Endothelial cell of umbilical vein (primary cell): ENCODE results near the gene C20orf202. TPM values are rescaled to one million over a fixed set of nuclear protein-coding genes. Genes with fewer than 3 reads are reported as not detected.

ENCODE experiments used
- BruUV-seq: library from RNA; stranded (reverse); fragments of 400-500 nt; replicated peaks from 2 replicates; lab custom pipeline; 2021; lab: Mats Ljungman, UMichigan
- CTCF ChIA-PET: fragments of 300-600, 350-600 bp; sonication (Branson Sonifier 250); formaldehyde crosslinking; loops from one replicate; lab custom pipeline; 2021; ENCODE audit warnings: antibody characterized with exemption, inconsistent platforms; lab: Charles Lee
- POLR2A ChIA-PET: fragments of 300-600, 350-600 bp; sonication (Branson Sonifier 250); formaldehyde crosslinking; loops from one replicate; lab custom pipeline; 2021; ENCODE audit warnings: antibody characterized with exemption, inconsistent platforms; lab: Charles Lee
- DNase-seq: peaks from one replicate; pipeline ENCODE4 v3.0.0-alpha.2; 2011; ENCODE audit warnings: low read depth, low spot score
- FAIRE-seq: peaks from 2 replicates; lab custom pipeline; 2011; peaks lifted over from hg19 to GRCh38; lab: Jason Lieb, UNC
- H2AFZ ChIP-seq: 2 replicates; pipeline ENCODE4 v1.6.0; 2012; ENCODE audit warnings: low read depth, low read length, control low read depth, inconsistent platforms
- H3K27ac ChIP-seq: 2 replicates; pipeline ENCODE4 v1.5.1; 2011; ENCODE audit warnings: low read depth, mild to moderate bottlenecking, control low read depth, low read length, moderate library complexity; ENCODE audit not compliant: insufficient read depth
- H3K27me3 ChIP-seq, 2 experiments: 2 replicates each; pipeline versions ENCODE4 v1.6.0 to v1.6.1; 2011; ENCODE audit warnings: low read length in 2 of 2, mixed read lengths in 1 of 2; ENCODE audit not compliant: control insufficient read depth in 2 of 2, insufficient read depth in 2 of 2
- H3K36me3 ChIP-seq, 2 experiments: 2 replicates in 1 of 2; 3 replicates in 1 of 2; pipeline ENCODE4 v1.5.1; 2011; ENCODE audit warnings: low read length in 2 of 2, mild to moderate bottlenecking in 1 of 2, moderate library complexity in 1 of 2; ENCODE audit not compliant: control insufficient read depth in 2 of 2, insufficient read depth in 2 of 2; ENCODE audit errors: extremely low read depth in 1 of 2
- H3K4me1 ChIP-seq: 3 replicates; pipeline ENCODE4 v1.5.1; 2011; ENCODE audit warnings: mild to moderate bottlenecking, low read length; ENCODE audit not compliant: control insufficient read depth, insufficient read depth; ENCODE audit errors: extremely low read depth
- H3K4me2 ChIP-seq: 2 replicates; pipeline ENCODE4 v1.6.1; 2011; ENCODE audit warnings: low read length, control low read depth, mixed read lengths; ENCODE audit not compliant: insufficient read depth
- H3K4me3 ChIP-seq, 3 experiments: fragments of 200-600 bp in 1 of 3; sonication (generic), shearing (Covaris generic) in 1 of 3; replicated peaks in 1 of 3; 2 replicates each; pipeline ENCODE4 v1.5.1; 2011 to 2016; ENCODE audit warnings: control low read depth in 3 of 3, low read length in 3 of 3, mild to moderate bottlenecking in 2 of 3, inconsistent platforms in 1 of 3, low read depth in 1 of 3, moderate library complexity in 1 of 3; ENCODE audit not compliant: insufficient read depth in 1 of 3
- H3K79me2 ChIP-seq: 2 replicates; pipeline ENCODE4 v1.6.0; 2012; ENCODE audit warnings: low read length, inconsistent platforms; ENCODE audit not compliant: control insufficient read depth, insufficient read depth
- H3K9ac ChIP-seq: replicated peaks from 2 replicates; pipeline ENCODE3; 2011; ENCODE audit warnings: low read length, control low read depth; ENCODE audit not compliant: insufficient read depth; ENCODE audit errors: extremely low read depth
- H3K9me1 ChIP-seq: replicated peaks from 3 replicates; pipeline ENCODE4 v1.6.0; 2011; ENCODE audit warnings: mild to moderate bottlenecking, low read length; ENCODE audit not compliant: control insufficient read depth, insufficient read depth; ENCODE audit errors: extremely low read depth
- H3K9me3 ChIP-seq: replicated peaks from 2 replicates; pipeline ENCODE4 v1.5.1; 2012; ENCODE audit warnings: low read length, inconsistent platforms; ENCODE audit not compliant: control insufficient read depth, insufficient read depth
- H4K20me1 ChIP-seq: replicated peaks from 2 replicates; pipeline ENCODE3; 2011; ENCODE audit warnings: mild to moderate bottlenecking, low read length; ENCODE audit not compliant: control insufficient read depth, insufficient read depth; ENCODE audit errors: extremely low read depth
- CTCF ChIP-seq, 2 donors: IDR thresholded peaks; 1 replicate in 1 of 2; 2 replicates in 1 of 2; pipeline ENCODE4 v1.5.1; 2011; ENCODE audit warnings: low read length in 2 of 2, mild to moderate bottlenecking in 2 of 2, moderate library complexity in 2 of 2, control low read depth in 1 of 2, inconsistent platforms in 1 of 2, low read depth in 1 of 2; ENCODE audit not compliant: insufficient read depth in 1 of 2; ENCODE audit errors: extremely low read depth in 1 of 2
- EZH2 ChIP-seq: IDR thresholded peaks from 2 replicates; pipeline ENCODE4 v1.6.1; 2012; ENCODE audit warnings: borderline replicate concordance, low read depth, mild to moderate bottlenecking, moderate library complexity, low read length, inconsistent platforms; ENCODE audit not compliant: severe bottlenecking
- FOS ChIP-seq: IDR thresholded peaks from 2 replicates; pipeline ENCODE4 v1.6.1; 2011; ENCODE audit warnings: mild to moderate bottlenecking, low read length, moderate library complexity, borderline replicate concordance; ENCODE audit not compliant: insufficient read depth
- GATA2 ChIP-seq: IDR thresholded peaks from 2 replicates; pipeline ENCODE4 v1.7.0; 2011; ENCODE audit warnings: low read depth, mild to moderate bottlenecking, moderate library complexity, mixed read lengths, low read length; ENCODE audit not compliant: insufficient read length, insufficient read depth
- JUN ChIP-seq: IDR thresholded peaks from 2 replicates; pipeline ENCODE4 v1.6.1; 2011; ENCODE audit warnings: borderline replicate concordance, low read depth; ENCODE audit not compliant: insufficient read length, insufficient read depth
- MAX ChIP-seq: IDR thresholded peaks from 2 replicates; pipeline ENCODE4 v1.6.1; 2011; ENCODE audit not compliant: insufficient read depth, insufficient read length
- MYC ChIP-seq: IDR thresholded peaks from one replicate; pipeline ENCODE4 v1.6.1; 2011; ENCODE audit warnings: mild to moderate bottlenecking, low read depth, low read length
- POLR2A ChIP-seq: IDR thresholded peaks from 2 replicates; pipeline ENCODE4 v1.6.1; 2012; ENCODE audit warnings: low read depth, mild to moderate bottlenecking, control low read depth, low read length
- POLR2AphosphoS5 ChIP-seq: IDR thresholded peaks from 2 replicates; pipeline ENCODE4 v1.6.1; 2012; ENCODE audit warnings: low read depth, mild to moderate bottlenecking, control low read depth, low read length, moderate library complexity; ENCODE audit not compliant: insufficient read depth
- dilution Hi-C: fragments of 300-500 bp; cut with MboI; formaldehyde crosslinking; loops from one replicate; pipeline ENCODE4 v1.15.0; 2019; ENCODE audit warnings: low sequenced_read_pairs; ENCODE audit not compliant: extremely low pct_ligation_motif_present
- intact Hi-C: fragments of 100-400 bp; cut with micrococcal nuclease; formaldehyde crosslinking; loops from one replicate; pipeline ENCODE4 v1.10.0; 2022
- polyA plus RNA-seq, 4 experiments: library from polyadenylated mRNA; depleted of rRNA in 3 of 4; stranded (reverse) in 3 of 4; unstranded in 1 of 4; fragments of >200 nt; gene quantifications; 2 replicates each; pipeline versions ENCODE4 v1.2.1 to v1.2.3, GENCODE V29; 2011 to 2012; ENCODE audit warnings: missing spikeins in 1 of 4
- total RNA-seq: library from RNA; stranded (reverse); gene quantifications from 2 replicates; pipeline ENCODE4 v1.2.3, GENCODE V29; 2021

C20orf202 gene
- total and polyA plus RNA-seq, 2 donors (not counting 3 experiments of a cell fraction or from before 2014, with no cell fraction given) = not detected

GRCh38 chr20:1173698-1174097 is 29.6 kb upstream of the C20orf202 start:
- BruUV-seq = no TSS peak
- peaks cover 2 to 8% of the 10 kb centered on the region in 2 experiments for H3K36me3 ChIP-seq
- no peak overlapping the region for H3K9ac ChIP-seq
- POLR2A ChIA-PET = no interaction called here
- no peak overlapping the region for H3K4me3 ChIP-seq
- H3K27me3 ChIP-seq = no peaks in the 10 kb centered on the region
- H3K4me1 ChIP-seq = no peaks in the 10 kb centered on the region
- no peaks in the 10 kb centered on the region for H3K79me2 ChIP-seq
- dilution Hi-C loops (no loop called here), intact Hi-C loops (no loop called here)
- TF ChIP-seq JUN = no peak
- no peak for TF ChIP-seq CTCF (IDR thresholded peaks at IDR 0.05; ENCODE audit: extremely low read depth in 1 of 2, insufficient read depth in 1 of 2, low read depth in 1 of 2, low read length in 2 of 2)
- TF ChIP-seq MYC = no peak
- TF ChIP-seq FOS = no peak
- no peak overlapping the region for H3K27ac ChIP-seq
- DNase-seq (no peak), FAIRE-seq (no peak)
- H3K4me2 ChIP-seq = no peak overlapping the region
- H3K9me1 ChIP-seq = no peaks in the 10 kb centered on the region
- no peaks in the 10 kb centered on the region for H3K9me3 ChIP-seq
- no peaks in the 10 kb centered on the region for H4K20me1 ChIP-seq
- CTCF ChIA-PET = no interaction called here
- no peak overlapping the region for H2AFZ ChIP-seq

- no peaks in the 10 kb centered on the region for H3K27me3 ChIP-seq
- no peak for FAIRE-seq
These were observed 28.5 kb upstream of the C20orf202 start for GRCh38 chr20:1174787-1175186.

More at GRCh38 chr20:1174787-1175186, 28.5 kb upstream of the C20orf202 start:
- TF ChIP-seq MYC (no peak), JUN (no peak), EZH2 (no peak), CTCF (IDR thresholded peaks at IDR 0.05; ENCODE audit: extremely low read depth in 1 of 2, insufficient read depth in 1 of 2, low read depth in 1 of 2, low read length in 2 of 2) (no peak), FOS (no peak), POLR2AphosphoS5 (no peak), MAX (no peak), GATA2 (no peak), POLR2A (no peak)
- Histone ChIP-seq H4K20me1 (no peaks in the 10 kb centered on the region), H3K9me1 (no peaks in the 10 kb centered on the region), H3K79me2 (no peaks in the 10 kb centered on the region), H3K4me2 (no peak overlapping the region), H2AFZ (no peak overlapping the region), H3K4me1 (no peaks in the 10 kb centered on the region), H3K36me3 (peaks cover under 1 to 2% of the 10 kb centered on the region in 2 experiments), H3K27ac (no peak overlapping the region), H3K9me3 (no peaks in the 10 kb centered on the region), H3K9ac (no peak overlapping the region), H3K4me3 (no peak overlapping the region)
- BruUV-seq = no TSS peak
- CTCF ChIA-PET = interaction anchor here (0.7 kb wide), 1 partner anchor 67 kb away, joined by 3 read pairs; no protein-coding TSS in a partner anchor
- POLR2A ChIA-PET = no interaction called here
- intact Hi-C loops = no loop called here
- DNase-seq = no peak
- dilution Hi-C loops = no loop called here
